NCI-H1092 (cell line): Measurements from ENCODE around the gene ENOX1.
"Not testable (repeated sequence)": the region's sequence is repeated elsewhere in the genome, so short reads cannot be mapped to it uniquely, and the experiment has no call there.

Source experiments
- DNase-seq: peaks from one replicate; lab custom pipeline; 2025; lab: John Stamatoyannopoulos, UW

The ENOX1 gene

GRCh38 chr13:43354153-43354945 lies 432.4 kb downstream of the ENOX1 start:
- DNase-seq = no peak

GRCh38 chr13:43353631-43354030 lies 433.1 kb downstream of the ENOX1 start:
- no peak for DNase-seq

GRCh38 chr13:43351612-43352011 lies 435.2 kb downstream of the ENOX1 start:
- not testable (repeated sequence) for DNase-seq

- DNase-seq = no peak
Measured at GRCh38 chr13:43348397-43348796, 438.4 kb downstream of the ENOX1 start.

GRCh38 chr13:43347877-43348276 lies 438.9 kb downstream of the ENOX1 start:
- DNase-seq = no peak

GRCh38 chr13:43346427-43346826 lies 440.3 kb downstream of the ENOX1 start:
- DNase-seq = no peak

- no peak for DNase-seq
Measured at GRCh38 chr13:43343645-43344044, 443.1 kb downstream of the ENOX1 start.

- no peak for DNase-seq
Measured at GRCh38 chr13:43339805-43340550, 446.8 kb downstream of the ENOX1 start.

- no peak for DNase-seq
Measured at GRCh38 chr13:43339145-43339804, 447.5 kb downstream of the ENOX1 start.

GRCh38 chr13:43335764-43336163 lies 451.0 kb downstream of the ENOX1 start:
- DNase-seq = no peak

- DNase-seq = no peak
Measured at GRCh38 chr13:43333176-43333575, 453.6 kb downstream of the ENOX1 start.

GRCh38 chr13:43331672-43332071 lies 455.1 kb downstream of the ENOX1 start:
- DNase-seq = no peak

GRCh38 chr13:43329702-43330101 lies 457.1 kb downstream of the ENOX1 start:
- no peak for DNase-seq

GRCh38 chr13:43328907-43329306 lies 457.9 kb downstream of the ENOX1 start:
- no peak for DNase-seq

GRCh38 chr13:43326100-43326499 lies 460.7 kb downstream of the ENOX1 start:
- no peak for DNase-seq

- no peak for DNase-seq
Measured at GRCh38 chr13:43325636-43326035, 461.1 kb downstream of the ENOX1 start.

GRCh38 chr13:43324129-43324528 lies 462.6 kb downstream of the ENOX1 start:
- DNase-seq = no peak

- no peak for DNase-seq
Measured at GRCh38 chr13:43319617-43320444, 466.9 kb downstream of the ENOX1 start.

- DNase-seq = peak; percentile 66
Measured at GRCh38 chr13:43316946-43317353, 469.8 kb downstream of the ENOX1 start.

GRCh38 chr13:43316281-43316680 lies 470.5 kb downstream of the ENOX1 start:
- DNase-seq = no peak

- no peak for DNase-seq
Measured at GRCh38 chr13:43315522-43315921, 471.2 kb downstream of the ENOX1 start.

GRCh38 chr13:43309311-43309710 lies 477.5 kb downstream of the ENOX1 start:
- no peak for DNase-seq
